Lung (tissue), 12 donors: ENCODE measurements around the gene TMEM184A. TPM values are rescaled to one million over a fixed set of nuclear protein-coding genes. Genes with fewer than 3 reads are reported as not detected.
A peak's percentile ranks its signal among the peaks of the same experiment; 100 is the strongest.

ENCODE experiments used
- ATAC-seq: fragments of 200-7000 bp; cut with Tn5 transposase; one replicate; pipeline ENCODE4 v1.9.1; 2020; ENCODE audit warnings: moderate number of reproducible peaks; ENCODE audit not compliant: insufficient read depth, low FRiP score
- DNase-seq, 3 donors: peaks; one replicate each; pipeline ENCODE4 v3.0.0-alpha.2; 2013 to 2017
- H3K27ac ChIP-seq, 2 donors: one replicate each; pipeline ENCODE4 v1.5.1; 2013; ENCODE audit warnings: mild to moderate bottlenecking in 2 of 2, moderate library complexity in 2 of 2, control low read depth in 1 of 2, inconsistent platforms in 1 of 2, low read depth in 1 of 2, low read length in 1 of 2
- H3K27me3 ChIP-seq, 3 donors: one replicate each; pipeline ENCODE4 v1.5.1; 2013; ENCODE audit warnings: low read length in 2 of 3; ENCODE audit not compliant: control insufficient read depth in 3 of 3, insufficient read depth in 3 of 3
- H3K36me3 ChIP-seq, 4 donors: one replicate each; pipeline ENCODE4 v1.5.1; 2013; ENCODE audit warnings: low read length in 4 of 4, mild to moderate bottlenecking in 1 of 4, moderate library complexity in 1 of 4; ENCODE audit not compliant: control insufficient read depth in 4 of 4, insufficient read depth in 4 of 4
- H3K4me1 ChIP-seq, 5 donors: one replicate each; pipeline ENCODE4 v1.5.1; 2013; ENCODE audit warnings: low read length in 5 of 5, mild to moderate bottlenecking in 2 of 5, moderate library complexity in 1 of 5; ENCODE audit not compliant: control insufficient read depth in 5 of 5, insufficient read depth in 5 of 5
- H3K4me3 ChIP-seq: one replicate; pipeline ENCODE4 v1.5.1; 2013; ENCODE audit warnings: mild to moderate bottlenecking, control low read depth, moderate library complexity
- H3K9ac ChIP-seq, 2 donors: one replicate each; pipeline ENCODE4 v1.5.1; 2013; ENCODE audit warnings: low read length in 2 of 2, control low read depth in 1 of 2; ENCODE audit not compliant: insufficient read depth in 1 of 2
- H3K9me3 ChIP-seq, 4 donors: one replicate each; pipeline ENCODE4 v1.5.1; 2013; ENCODE audit warnings: low read length in 3 of 4, mild to moderate bottlenecking in 1 of 4, moderate library complexity in 1 of 4; ENCODE audit not compliant: control insufficient read depth in 4 of 4, insufficient read depth in 3 of 4
- WGBS, 2 donors: extraction: QIAGEN DNeasy Blood & Tissue Kit; methylation state at CpG; one replicate each; pipeline ENCODE4 v1.1.7; 2013; 5-methylcytosine and 5-hydroxymethylcytosine counted together
- polyA plus RNA-seq, 2 donors: library from polyadenylated mRNA; stranded (reverse); fragments of 200-250 nt; gene quantifications; one replicate each; pipeline ENCODE4 v1.2.1, GENCODE V29; 2013
- total RNA-seq, 2 donors: library from RNA; depleted of rRNA in 1 of 2; stranded (reverse); fragments of >200 nt in 1 of 2; gene quantifications; one replicate each; pipeline ENCODE4 v1.2.1, GENCODE V29; 2014 to 2021
- TF ChIP-seq, protein P1 (sequence below): IDR thresholded peaks from 2 replicates; pipeline ENCODE4 v1.5.1; 2012; ENCODE audit warnings: mild to moderate bottlenecking; ENCODE audit errors: control extremely low read depth, extremely low read depth
- donor health status: control.
- donor health status: control.
- donor health status: Bipolar disorder and iron deficiency.
- donor health status: healthy.
- donor health status: DM: yes; HTN: yes; CAD: no.

TMEM184A gene
- total and polyA plus RNA-seq, 4 donors: 1.8 to 11.8 (median 8.3) TPM

DNA sequence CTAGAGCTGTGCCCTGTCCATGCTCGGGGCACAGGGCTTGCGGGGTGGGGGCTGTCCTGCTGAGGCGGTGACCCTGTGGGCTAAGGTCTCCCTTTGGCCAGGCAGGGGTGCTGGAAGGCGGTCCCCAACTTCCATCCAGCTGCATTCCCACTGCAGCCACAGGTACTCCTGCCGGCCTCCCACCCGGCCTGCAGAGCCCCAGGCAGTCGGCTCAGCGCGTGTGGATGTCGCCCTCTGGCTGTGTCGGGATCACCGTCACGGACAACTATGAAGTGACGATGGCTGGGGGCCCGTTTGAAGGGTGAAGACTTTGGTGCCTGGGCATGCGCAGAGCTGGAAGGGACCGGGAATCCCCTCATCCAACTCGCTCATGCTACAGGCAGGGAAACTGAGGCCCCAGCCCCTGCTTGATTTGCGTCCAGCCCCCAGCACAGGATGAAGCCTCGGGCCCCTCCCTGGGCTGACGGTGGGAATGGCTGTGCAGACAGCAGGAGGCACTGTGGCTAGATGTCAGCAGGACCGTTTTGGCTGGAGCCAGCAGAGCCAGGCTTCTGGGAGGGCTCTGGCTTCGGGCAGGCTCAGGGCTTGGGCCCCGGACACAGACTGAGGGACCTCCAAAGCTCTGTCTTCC is 2.3 kb upstream of the TMEM184A start:
- H3K27ac ChIP-seq: no peak overlapping the region
- H3K9me3 ChIP-seq: no peaks in the 10 kb centered on the region
- DNase-seq (peak in 2 of 3 donors; percentile 44 to 49), ATAC-seq (no peak)
- no peak overlapping the region for H3K4me3 ChIP-seq
- TF ChIP-seq, protein P1, sequence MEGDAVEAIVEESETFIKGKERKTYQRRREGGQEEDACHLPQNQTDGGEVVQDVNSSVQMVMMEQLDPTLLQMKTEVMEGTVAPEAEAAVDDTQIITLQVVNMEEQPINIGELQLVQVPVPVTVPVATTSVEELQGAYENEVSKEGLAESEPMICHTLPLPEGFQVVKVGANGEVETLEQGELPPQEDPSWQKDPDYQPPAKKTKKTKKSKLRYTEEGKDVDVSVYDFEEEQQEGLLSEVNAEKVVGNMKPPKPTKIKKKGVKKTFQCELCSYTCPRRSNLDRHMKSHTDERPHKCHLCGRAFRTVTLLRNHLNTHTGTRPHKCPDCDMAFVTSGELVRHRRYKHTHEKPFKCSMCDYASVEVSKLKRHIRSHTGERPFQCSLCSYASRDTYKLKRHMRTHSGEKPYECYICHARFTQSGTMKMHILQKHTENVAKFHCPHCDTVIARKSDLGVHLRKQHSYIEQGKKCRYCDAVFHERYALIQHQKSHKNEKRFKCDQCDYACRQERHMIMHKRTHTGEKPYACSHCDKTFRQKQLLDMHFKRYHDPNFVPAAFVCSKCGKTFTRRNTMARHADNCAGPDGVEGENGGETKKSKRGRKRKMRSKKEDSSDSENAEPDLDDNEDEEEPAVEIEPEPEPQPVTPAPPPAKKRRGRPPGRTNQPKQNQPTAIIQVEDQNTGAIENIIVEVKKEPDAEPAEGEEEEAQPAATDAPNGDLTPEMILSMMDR: no peak
- no peaks in the 10 kb centered on the region for H3K27me3 ChIP-seq
- 54 to 59% methylated on average over 23 to 24 of the region's 24 CpGs for WGBS, 2 donors
- H3K9ac ChIP-seq: peak overlapping the region in 1 of 2 donors; percentile 13
- H3K4me1 ChIP-seq: peaks cover 0 to 7% (median 0%) of the 10 kb centered on the region in 5 donors
- no peaks in the 10 kb centered on the region for H3K36me3 ChIP-seq

- TF ChIP-seq, protein P1: no peak
- no peak overlapping the region for H3K27ac ChIP-seq
- ATAC-seq (no peak), DNase-seq (no peak)
- 91 to 93% methylated on average over 9 to 10 of the region's 10 CpGs for WGBS, 2 donors
- peaks cover 0 to 7% (median 0%) of the 10 kb centered on the region in 5 donors for H3K4me1 ChIP-seq
- H3K9ac ChIP-seq: no peak overlapping the region
- H3K4me3 ChIP-seq: no peak overlapping the region
- H3K9me3 ChIP-seq: no peaks in the 10 kb centered on the region
- no peaks in the 10 kb centered on the region for H3K36me3 ChIP-seq
- H3K27me3 ChIP-seq: no peaks in the 10 kb centered on the region
These were observed 1.8 kb upstream of the TMEM184A start for GRCh38 chr7:1557771-1558170.

DNA sequence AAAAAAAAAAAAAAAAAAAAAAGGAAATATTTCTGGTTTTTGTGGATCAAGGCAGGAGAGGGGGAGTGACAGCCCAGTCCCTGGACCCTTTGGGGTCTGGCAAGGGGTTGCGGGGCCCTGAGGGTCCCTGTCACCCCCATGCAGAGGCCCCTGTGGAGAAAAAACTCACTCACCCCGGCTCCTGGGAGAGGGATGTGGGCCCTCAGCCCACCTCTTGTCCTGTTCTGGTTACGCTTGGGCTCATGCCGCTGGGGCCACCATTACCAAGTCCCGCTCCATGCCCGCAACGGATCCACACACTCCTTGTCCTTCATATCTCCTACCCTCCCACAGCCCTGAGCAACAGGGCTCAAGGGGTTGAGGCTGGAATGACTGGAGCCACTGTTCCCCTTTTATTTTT is 1.0 kb upstream of the TMEM184A start:
- H3K27me3 ChIP-seq: no peaks in the 10 kb centered on the region
- 95 to 97% methylated on average over 7 of the region's 7 CpGs for WGBS, 2 donors
- H3K4me3 ChIP-seq: no peak overlapping the region
- H3K9me3 ChIP-seq: no peaks in the 10 kb centered on the region
- TF ChIP-seq, protein P1: no peak
- H3K9ac ChIP-seq: no peak overlapping the region
- peaks cover 0 to 7% (median 0%) of the 10 kb centered on the region in 5 donors for H3K4me1 ChIP-seq
- ATAC-seq (no peak), DNase-seq (no peak)
- no peak overlapping the region for H3K27ac ChIP-seq
- no peaks in the 10 kb centered on the region for H3K36me3 ChIP-seq
